Measurements from ENCODE around the gene SOX9.

DNA sequence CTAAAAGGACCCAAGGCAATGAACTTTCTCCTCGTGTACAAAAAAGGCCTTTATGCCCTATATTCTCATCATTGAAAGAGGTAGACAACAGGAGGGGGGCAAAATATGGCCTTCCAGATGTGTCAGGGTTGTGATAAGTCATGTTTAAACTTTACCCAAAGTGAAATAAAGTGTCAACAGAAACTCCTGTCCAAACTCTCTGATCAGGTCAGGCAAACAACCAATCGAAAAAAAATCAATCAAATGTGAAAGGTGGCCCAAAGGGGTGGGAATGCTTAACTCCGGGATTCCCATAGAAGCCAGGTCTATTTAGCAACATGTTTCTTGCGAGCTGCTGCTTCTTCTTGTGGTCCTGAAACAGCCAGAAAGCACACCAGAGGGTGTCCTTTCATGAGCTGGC is 49.5 kb upstream of the SOX9 start:
- no peak for TF ChIP-seq YY1 (IDR thresholded peaks at IDR 0.05; ENCODE audit: insufficient read depth, insufficient read length)
- TF ChIP-seq SUZ12 (IDR thresholded peaks at IDR 0.05; ENCODE audit: extremely low read depth, insufficient read depth, insufficient read length): no peak
- TF ChIP-seq ZNF274 (IDR thresholded peaks at IDR 0.05; ENCODE audit: low read depth, low read length): no peak
